K562 (cell line): ENCODE data around the gene CFAP70. TPM values are rescaled to one million over a fixed set of nuclear protein-coding genes. Genes with fewer than 3 reads are reported as not detected.

Experiments used
- CBFA2T2 ChIP-seq: fragments of 450-650 bp; conservative IDR thresholded peaks from 2 replicates; pipeline ENCODE4 v1.6.1; 2017; ENCODE audit warnings: mild to moderate bottlenecking
- CBX3 ChIP-seq, 2 experiments: IDR thresholded peaks; 1 replicate in 1 of 2; 2 replicates in 1 of 2; pipeline ENCODE4 v1.6.1; 2012; ENCODE audit warnings: inconsistent platforms in 2 of 2, low read length in 2 of 2, borderline replicate concordance in 1 of 2, control low read depth in 1 of 2
- CC2D1A ChIP-seq: fragments of 450-650 bp; IDR thresholded peaks from 2 replicates; pipeline ENCODE4 v1.6.1; 2017; ENCODE audit warnings: mild to moderate bottlenecking
- CREB3L1 ChIP-seq: fragments of 450-650 bp; IDR thresholded peaks from 2 replicates; pipeline ENCODE4 v1.6.1; 2014; ENCODE audit warnings: low read depth, mild to moderate bottlenecking, moderate library complexity, borderline replicate concordance
- E2F6 ChIP-seq, 2 experiments: IDR thresholded peaks; 2 replicates each; pipeline ENCODE4 v1.6.1; 2011; ENCODE audit warnings: borderline replicate concordance in 1 of 2, control low read depth in 1 of 2, low read depth in 1 of 2, low read length in 1 of 2, mild to moderate bottlenecking in 1 of 2, mixed read lengths in 1 of 2, moderate library complexity in 1 of 2; ENCODE audit not compliant: insufficient read depth in 1 of 2, insufficient read length in 1 of 2, poor library complexity in 1 of 2, severe bottlenecking in 1 of 2; ENCODE audit errors: extremely low read depth in 1 of 2
- ELK3 ChIP-seq: fragments of 450-650 bp; formaldehyde crosslinking; IDR thresholded peaks from 2 replicates; pipeline ENCODE4 v1.4.0; 2020; ENCODE audit warnings: mild to moderate bottlenecking
- FOXK2 ChIP-seq, 2 experiments: fragments of 450-650 bp; IDR thresholded peaks in 1 of 2; conservative IDR thresholded peaks in 1 of 2; 2 replicates each; pipeline ENCODE4 v1.6.1; 2016; ENCODE audit warnings: low read depth in 2 of 2, mild to moderate bottlenecking in 1 of 2
- ILF3 ChIP-seq: fragments of 450-650 bp; IDR thresholded peaks from 2 replicates; pipeline ENCODE4 v1.6.1; 2018; ENCODE audit warnings: antibody characterized with exemption, mild to moderate bottlenecking, moderate library complexity, borderline replicate concordance
- NR2C1 ChIP-seq, 2 experiments: fragments of 450-650 bp; IDR thresholded peaks; 2 replicates each; pipeline ENCODE4 v1.6.1; 2017; ENCODE audit warnings: mild to moderate bottlenecking in 2 of 2, antibody characterized with exemption in 1 of 2, inconsistent platforms in 1 of 2, missing compliant biosample characterization in 1 of 2, missing genetic modification characterization in 1 of 2
- SNRNP70 ChIP-seq: fragments of 200-400 bp; formaldehyde crosslinking; optimal IDR thresholded peaks from 2 replicates; pipeline ENCODE3; 2017; ENCODE audit warnings: low read depth, low read length
- SRSF1 ChIP-seq: fragments of 200-400 bp; formaldehyde crosslinking; IDR thresholded peaks from 2 replicates; pipeline ENCODE4 v1.6.1; 2017; ENCODE audit warnings: mild to moderate bottlenecking, low read depth, low read length, moderate library complexity
- SRSF3 ChIP-seq: fragments of 200-400 bp; formaldehyde crosslinking; IDR thresholded peaks from 2 replicates; pipeline ENCODE4 v1.6.1; 2016; ENCODE audit warnings: mild to moderate bottlenecking, low read length, moderate library complexity; ENCODE audit not compliant: insufficient read depth
- TCFL5 ChIP-seq: fragments of 250-450 bp; sonication (Bioruptor Pico); conservative IDR thresholded peaks from 2 replicates; pipeline ENCODE4 v1.6.1; 2021; ENCODE audit warnings: mild to moderate bottlenecking, moderate library complexity, matching md5 sums
- ZNF175 ChIP-seq: fragments of 200-800 bp; sonication (Bioruptor generic); IDR thresholded peaks from 2 replicates; pipeline ENCODE4 v1.6.1; 2016; ENCODE audit warnings: low read depth, mild to moderate bottlenecking, missing genetic modification characterization, missing compliant biosample characterization
- ZNF184 ChIP-seq: sonication (generic); formaldehyde crosslinking; IDR thresholded peaks from 2 replicates; pipeline ENCODE4 v1.5.0; 2020; ENCODE audit warnings: missing genetic modification reagents
- ZNF277 ChIP-seq: fragments of 250-450 bp; sonication (Bioruptor Pico); IDR thresholded peaks from 2 replicates; pipeline ENCODE4 v1.8.0; 2022; ENCODE audit warnings: inconsistent platforms, mild to moderate bottlenecking, moderate library complexity, borderline replicate concordance
- ZNF512 ChIP-seq: IDR thresholded peaks from 2 replicates; pipeline ENCODE4 v1.6.1; 2016; ENCODE audit warnings: missing genetic modification characterization, missing compliant biosample characterization
- ZNF583 ChIP-seq: fragments of 250-450 bp; sonication (Bioruptor Pico); IDR thresholded peaks from 2 replicates; pipeline ENCODE4 v1.4.0; 2020
- ZNF699 ChIP-seq: fragments of 250-450 bp; sonication (Bioruptor Pico); IDR thresholded peaks from 2 replicates; pipeline ENCODE4 v1.8.0; 2021; ENCODE audit warnings: mild to moderate bottlenecking, moderate library complexity; ENCODE audit not compliant: insufficient replicate concordance
- polyA plus RNA-seq, 8 experiments: library from polyadenylated mRNA; depleted of rRNA in 4 of 8; stranded (reverse) in 5 of 8; unstranded in 3 of 8; fragments of >200 nt; fragmentation: Nextera tagmentation in 2 of 8; fragmentation: Illumina TruSeq in 1 of 8; extraction: Ambion mirVana in 2 of 8; extraction: Trizol in 1 of 8; gene quantifications; 2 replicates each; pipeline versions ENCODE4 v1.2.1 to v1.2.3, GENCODE V29; 2011 to 2014; ENCODE audit warnings: inconsistent platforms in 1 of 8, missing spikeins in 1 of 8
- total RNA-seq, 7 experiments: library from RNA; depleted of rRNA in 6 of 7; stranded (reverse); fragments of >200 nt in 6 of 7; fragmentation: Illumina TruSeq in 2 of 7; extraction: Trizol in 2 of 7; gene quantifications; 2 replicates each; pipeline versions ENCODE4 v1.2.1 to v1.2.3, GENCODE V29; 2011 to 2021; ENCODE audit warnings: low replicate concordance in 1 of 7

Gene CFAP70
- total and polyA plus RNA-seq, 9 of the 15 experiments (the other 6 are each of a cell fraction or from before 2014, with no cell fraction given), result 0.27 to 1.6 (median 0.86) TPM

DNA sequence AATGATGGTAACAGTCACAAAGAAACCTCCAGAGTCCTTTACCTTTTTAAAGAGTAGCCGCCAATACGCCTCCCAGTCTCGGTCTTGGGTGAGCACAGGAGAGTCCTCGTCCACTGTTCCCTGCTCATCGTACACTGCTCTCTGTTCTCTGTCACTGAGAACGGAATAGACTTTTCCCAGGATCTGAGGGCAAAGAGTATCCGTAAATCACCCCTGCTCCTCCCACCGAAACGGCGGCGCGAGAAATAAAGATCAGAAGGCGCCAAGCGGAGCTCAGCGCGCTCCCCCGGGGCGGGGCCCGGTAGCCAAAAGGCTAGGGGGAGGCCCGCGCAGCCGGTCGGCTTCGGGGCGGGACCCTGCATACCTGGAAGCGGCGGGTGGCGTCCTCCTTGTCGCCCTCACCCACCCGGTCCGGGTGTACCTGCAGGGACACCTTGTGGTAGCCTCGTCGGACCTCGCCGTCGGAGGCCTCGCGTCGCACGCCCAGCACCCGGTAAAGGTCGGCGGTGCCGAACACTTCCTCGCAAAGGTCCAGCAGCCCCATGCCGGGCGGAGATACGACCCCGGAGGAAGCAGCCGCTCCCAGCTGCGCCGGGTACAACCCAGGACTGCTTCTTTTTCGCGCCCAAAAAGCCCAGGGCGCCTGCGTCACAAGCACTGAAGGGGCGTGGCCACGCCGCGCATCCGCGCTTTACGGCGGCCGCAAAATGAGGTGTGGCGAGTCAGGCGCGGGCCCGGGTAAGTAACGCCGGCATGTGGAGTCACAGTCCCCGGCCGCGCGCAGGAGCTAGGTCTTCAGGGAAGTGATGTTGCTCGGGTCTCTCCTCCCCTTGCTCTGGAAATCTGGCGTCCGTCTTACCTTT, 111.8 kb downstream of the CFAP70 start, which contains the start of gene DNAJC9 (continued):
- TF ChIP-seq ELK3 (CRISPR knock-in tag) (no peak), ZNF175 (CRISPR knock-in tag) (peak; percentile 76; the same call in 1 of the 2 replicates), SNRNP70 (no peak), CC2D1A (peak; percentile 40; the same call in 1 of the 2 replicates), E2F6 (IDR thresholded peaks at IDR 0.05; ENCODE audit: borderline replicate concordance in 1 of 2, extremely low read depth in 1 of 2, insufficient read depth in 1 of 2, insufficient read length in 1 of 2, low read depth in 1 of 2, low read length in 1 of 2, poor library complexity in 1 of 2, severe bottlenecking in 1 of 2) (peak in 1 of 2 experiments; percentile 69), CREB3L1 (peak; percentile 57; the same call in 1 of the 2 replicates), SRSF1 (peak; percentile 75), ZNF184 (CRISPR knock-in tag) (no peak), SRSF3 (no peak), CBFA2T2 (no peak), ILF3 (peak; percentile 36; the same call in 1 of the 2 replicates), FOXK2 (conservative IDR thresholded peaks at IDR 0.05 in 1 of 2, IDR thresholded peaks at IDR 0.05 in 1 of 2; ENCODE audit: low read depth in 2 of 2) (peak; percentile 63 to 66; a peak in 3 of 4 replicates), NR2C1 (IDR thresholded peaks at IDR 0.05) (peak; percentile 72), NR2C1 (tag; IDR thresholded peaks at IDR 0.05) (peak; percentile 58), CBX3 (IDR thresholded peaks at IDR 0.05; ENCODE audit: borderline replicate concordance in 1 of 2, low read length in 2 of 2) (no peak; a peak in 2 of 3 replicates), ZNF699 (CRISPR knock-in tag) (no peak), TCFL5 (CRISPR knock-in tag) (no peak), ZNF512 (tag) (no peak), ZNF277 (no peak), ZNF583 (CRISPR knock-in tag) (peak; percentile 86; the same call in 1 of the 2 replicates)
